NB4 (cell line): ENCODE results near the gene MEGF11.

Experiments used
- MYC ChIP-seq: IDR thresholded peaks from 2 replicates; pipeline ENCODE4 v1.6.1; 2011; ENCODE audit warnings: low read depth, low read length
- TF ChIP-seq, protein P1 (sequence below): IDR thresholded peaks from one replicate; pipeline ENCODE4 v1.5.1; 2012; ENCODE audit warnings: low read depth, low read length
- TF ChIP-seq, protein P2 (sequence below): IDR thresholded peaks from 2 replicates; pipeline ENCODE4 v1.6.1; 2011; ENCODE audit warnings: low read depth, low read length

DNA sequence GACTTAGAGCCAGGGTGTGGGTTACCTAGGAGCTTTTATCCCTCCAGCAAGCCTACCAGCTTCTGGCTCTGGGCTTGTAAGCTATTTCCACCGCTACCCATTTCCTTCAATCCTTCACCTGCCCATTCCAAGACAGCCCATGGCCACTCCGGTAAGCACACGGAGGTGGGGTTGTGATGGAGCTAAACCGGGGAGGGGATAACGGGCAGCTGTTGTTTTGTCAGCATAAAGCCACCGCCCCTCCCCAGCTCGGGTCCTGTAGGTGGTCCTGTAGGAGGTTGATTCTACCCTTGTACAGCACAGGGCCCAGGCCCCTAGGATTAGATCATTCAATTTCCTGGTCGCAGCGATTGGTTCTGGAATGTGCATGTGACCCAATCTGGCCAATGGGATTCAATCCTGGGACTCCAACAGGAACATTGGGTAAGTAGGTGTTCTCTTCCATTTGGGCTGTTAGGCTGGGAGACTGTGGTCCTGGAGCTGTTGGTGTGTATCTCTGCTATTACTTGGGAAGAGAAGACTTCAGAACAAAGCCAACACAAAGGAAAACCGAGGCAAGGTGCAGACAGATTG, 233.6 kb downstream of the MEGF11 start:
- TF ChIP-seq, protein P1, sequence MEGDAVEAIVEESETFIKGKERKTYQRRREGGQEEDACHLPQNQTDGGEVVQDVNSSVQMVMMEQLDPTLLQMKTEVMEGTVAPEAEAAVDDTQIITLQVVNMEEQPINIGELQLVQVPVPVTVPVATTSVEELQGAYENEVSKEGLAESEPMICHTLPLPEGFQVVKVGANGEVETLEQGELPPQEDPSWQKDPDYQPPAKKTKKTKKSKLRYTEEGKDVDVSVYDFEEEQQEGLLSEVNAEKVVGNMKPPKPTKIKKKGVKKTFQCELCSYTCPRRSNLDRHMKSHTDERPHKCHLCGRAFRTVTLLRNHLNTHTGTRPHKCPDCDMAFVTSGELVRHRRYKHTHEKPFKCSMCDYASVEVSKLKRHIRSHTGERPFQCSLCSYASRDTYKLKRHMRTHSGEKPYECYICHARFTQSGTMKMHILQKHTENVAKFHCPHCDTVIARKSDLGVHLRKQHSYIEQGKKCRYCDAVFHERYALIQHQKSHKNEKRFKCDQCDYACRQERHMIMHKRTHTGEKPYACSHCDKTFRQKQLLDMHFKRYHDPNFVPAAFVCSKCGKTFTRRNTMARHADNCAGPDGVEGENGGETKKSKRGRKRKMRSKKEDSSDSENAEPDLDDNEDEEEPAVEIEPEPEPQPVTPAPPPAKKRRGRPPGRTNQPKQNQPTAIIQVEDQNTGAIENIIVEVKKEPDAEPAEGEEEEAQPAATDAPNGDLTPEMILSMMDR, result no peak
- TF ChIP-seq MYC, result no peak
- TF ChIP-seq, protein P2, sequence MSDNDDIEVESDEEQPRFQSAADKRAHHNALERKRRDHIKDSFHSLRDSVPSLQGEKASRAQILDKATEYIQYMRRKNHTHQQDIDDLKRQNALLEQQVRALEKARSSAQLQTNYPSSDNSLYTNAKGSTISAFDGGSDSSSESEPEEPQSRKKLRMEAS, result no peak
